Neuronal stem cell (in vitro differentiated cells): ENCODE results near the gene EPO.
"Not testable (repeated sequence)": the region's sequence is repeated elsewhere in the genome, so short reads cannot be mapped to it uniquely, and the experiment has no call there.

ENCODE experiments used
- DNase-seq: peaks from one replicate; pipeline ENCODE4 v3.0.0-alpha.2; 2013; ENCODE audit warnings: low spot score
- H2AFZ ChIP-seq: one replicate; pipeline ENCODE4 v1.6.1; 2013; ENCODE audit warnings: mild to moderate bottlenecking, low read length, inconsistent platforms
- H2AK5ac ChIP-seq: 2 replicates; pipeline ENCODE4 v1.6.1; 2013; ENCODE audit warnings: low read depth, mild to moderate bottlenecking, inconsistent platforms, low read length, moderate library complexity, mixed read lengths
- H2BK120ac ChIP-seq: 2 replicates; pipeline ENCODE4 v1.6.1; 2013; ENCODE audit warnings: low read depth, mild to moderate bottlenecking, inconsistent platforms, low read length, moderate library complexity, mixed read lengths
- H2BK12ac ChIP-seq: one replicate; pipeline ENCODE4 v1.6.1; 2013; ENCODE audit warnings: low read length, inconsistent platforms
- H2BK15ac ChIP-seq: 2 replicates; pipeline ENCODE4 v1.6.1; 2013; ENCODE audit warnings: mild to moderate bottlenecking, low read length, inconsistent platforms, mixed read lengths
- H2BK5ac ChIP-seq: one replicate; pipeline ENCODE4 v1.6.1; 2013; ENCODE audit warnings: inconsistent platforms, mild to moderate bottlenecking, low read length, moderate library complexity
- H3K14ac ChIP-seq: one replicate; pipeline ENCODE4 v1.6.1; 2013; ENCODE audit warnings: low read length, inconsistent platforms
- H3K18ac ChIP-seq: 2 replicates; pipeline ENCODE4 v1.6.1; 2013; ENCODE audit warnings: low read length, inconsistent platforms
- H3K23ac ChIP-seq: 2 replicates; pipeline ENCODE4 v1.6.1; 2013; ENCODE audit warnings: low read depth, mild to moderate bottlenecking, mixed read lengths, low read length, inconsistent platforms; ENCODE audit not compliant: poor library complexity
- H3K27ac ChIP-seq: replicated peaks from 3 replicates; pipeline ENCODE4 v1.5.1; 2013; ENCODE audit warnings: low read length, inconsistent platforms
- H3K27me3 ChIP-seq, 3 experiments: 2 replicates each; pipeline ENCODE4 v1.6.1; 2013; ENCODE audit warnings: low read length in 3 of 3, mild to moderate bottlenecking in 2 of 3, inconsistent platforms in 1 of 3, low read depth in 1 of 3, mixed read lengths in 1 of 3, moderate library complexity in 1 of 3; ENCODE audit not compliant: control insufficient read depth in 3 of 3, insufficient read depth in 3 of 3
- H3K36me3 ChIP-seq, 2 donors: replicated peaks in 1 of 2; 2 replicates each; pipeline ENCODE4 v1.6.1; 2013; ENCODE audit warnings: low read length in 2 of 2; ENCODE audit not compliant: control insufficient read depth in 2 of 2, insufficient read depth in 2 of 2
- H3K4ac ChIP-seq: 2 replicates; pipeline ENCODE4 v1.6.1; 2013; ENCODE audit warnings: inconsistent platforms, mild to moderate bottlenecking, low read length, moderate library complexity
- H3K4me1 ChIP-seq, 2 donors: 1 replicate in 1 of 2; 2 replicates in 1 of 2; pipeline ENCODE4 v1.6.1; 2013; ENCODE audit warnings: low read length in 2 of 2, low read depth in 1 of 2; ENCODE audit not compliant: control insufficient read depth in 2 of 2, insufficient read depth in 1 of 2
- H3K4me2 ChIP-seq: one replicate; pipeline ENCODE4 v1.6.1; 2013; ENCODE audit warnings: mild to moderate bottlenecking, low read length, inconsistent platforms; ENCODE audit not compliant: insufficient read depth, poor library complexity, severe bottlenecking
- H3K4me3 ChIP-seq, 2 donors: 2 replicates each; pipeline ENCODE4 v1.5.1; 2013; ENCODE audit warnings: low read length in 2 of 2, mild to moderate bottlenecking in 2 of 2, inconsistent platforms in 1 of 2, moderate library complexity in 1 of 2
- H3K79me1 ChIP-seq: one replicate; pipeline ENCODE4 v1.6.1; 2013; ENCODE audit warnings: low read depth, mild to moderate bottlenecking, inconsistent platforms, low read length, moderate library complexity
- H3K9ac ChIP-seq: one replicate; pipeline ENCODE4 v1.6.1; 2013; ENCODE audit warnings: mild to moderate bottlenecking, low read depth, low read length, inconsistent platforms; ENCODE audit not compliant: poor library complexity
- H3K9me3 ChIP-seq, 2 donors: replicated peaks in 1 of 2; 2 replicates each; pipeline versions ENCODE3 to v1.6.1; 2013; ENCODE audit warnings: low read length in 2 of 2, mild to moderate bottlenecking in 2 of 2, inconsistent platforms in 1 of 2, low read depth in 1 of 2, mixed read lengths in 1 of 2, moderate library complexity in 1 of 2; ENCODE audit not compliant: control insufficient read depth in 2 of 2, insufficient read depth in 1 of 2
- H4K8ac ChIP-seq: one replicate; pipeline ENCODE4 v1.6.1; 2013; ENCODE audit warnings: low read depth, mild to moderate bottlenecking, inconsistent platforms, low read length, moderate library complexity
- H4K91ac ChIP-seq: one replicate; pipeline ENCODE4 v1.6.1; 2013; ENCODE audit warnings: low read length, low read depth, mild to moderate bottlenecking, inconsistent platforms; ENCODE audit not compliant: poor library complexity
- WGBS, 2 donors: extraction: QIAGEN DNeasy Blood & Tissue Kit; methylation state at CpG; one replicate each; pipeline ENCODE4 v1.1.7; 2013; ENCODE audit warnings: missing lambda C conversion rate in 2 of 2, mixed read lengths in 1 of 2; ENCODE audit not compliant: insufficient read length in 2 of 2, insufficient replicate concordance in 1 of 2; ENCODE audit errors: extremely low coverage in 2 of 2; 5-methylcytosine and 5-hydroxymethylcytosine counted together

The EPO gene

GRCh38 chr7:100714725-100715124 is 5.5 kb upstream of the EPO start:
- no peak overlapping the region for H3K4me2 ChIP-seq
- peak overlapping the region; percentile 27 for H3K9ac ChIP-seq
- H3K4me1 ChIP-seq: peaks cover 0 to 1% of the 10 kb centered on the region in 2 donors
- no peaks in the 10 kb centered on the region for H3K79me1 ChIP-seq
- H3K14ac ChIP-seq: no peak overlapping the region
- no peak overlapping the region for H2AK5ac ChIP-seq
- H4K8ac ChIP-seq: no peak overlapping the region
- no peak for DNase-seq
- no peak overlapping the region for H2BK15ac ChIP-seq
- H3K27me3 ChIP-seq: peaks cover 0 to 6% (median 5%) of the 10 kb centered on the region in 3 experiments
- no peak overlapping the region for H2BK12ac ChIP-seq
- no peak overlapping the region for H3K27ac ChIP-seq
- no peaks in the 10 kb centered on the region for H3K36me3 ChIP-seq
- no peak overlapping the region for H3K23ac ChIP-seq
- no peak overlapping the region for H3K18ac ChIP-seq
- no peak overlapping the region for H3K4ac ChIP-seq
- H2BK5ac ChIP-seq: no peak overlapping the region
- H2AFZ ChIP-seq: no peak overlapping the region
- no peak overlapping the region for H4K91ac ChIP-seq
- H3K4me3 ChIP-seq: no peak overlapping the region
- no CpG with 5 or more reads among the region's 8 CpGs for WGBS, 2 donors
- H2BK120ac ChIP-seq: no peak overlapping the region
- H3K9me3 ChIP-seq: peaks cover 4% of the 10 kb centered on the region in 2 donors

DNA sequence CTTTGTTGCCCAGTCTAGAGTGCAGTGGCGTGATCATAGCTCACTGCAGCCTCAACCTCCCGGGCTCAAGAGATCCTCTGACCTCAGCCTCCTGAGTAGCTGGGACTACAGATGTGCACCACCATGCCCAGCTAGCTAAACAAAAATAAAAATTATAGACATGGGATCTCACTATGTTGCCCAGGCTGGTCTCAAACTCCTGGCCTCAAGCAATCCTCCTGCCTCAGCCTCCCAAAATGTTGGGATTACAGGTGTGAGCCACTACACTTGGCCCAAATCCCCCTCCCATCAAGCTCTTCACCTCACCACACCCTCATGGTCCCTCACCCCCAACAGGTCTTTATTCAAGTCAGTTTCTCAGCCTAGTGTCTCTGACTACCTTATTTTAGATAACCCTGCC is 3.2 kb upstream of the EPO start:
- not testable (repeated sequence) for H2BK120ac ChIP-seq, H3K4me1 ChIP-seq, H3K18ac ChIP-seq, H2BK12ac ChIP-seq, H3K9me3 ChIP-seq, H2BK5ac ChIP-seq, H3K23ac ChIP-seq, H3K4me2 ChIP-seq, H2BK15ac ChIP-seq, H3K9ac ChIP-seq, H3K4ac ChIP-seq, H3K79me1 ChIP-seq, DNase-seq, H4K91ac ChIP-seq, H3K14ac ChIP-seq, H2AFZ ChIP-seq, H3K36me3 ChIP-seq, H4K8ac ChIP-seq, H3K4me3 ChIP-seq, H2AK5ac ChIP-seq, H3K27ac ChIP-seq
- H3K27me3 ChIP-seq: peaks cover 9 to 29% (median 28%) of the 10 kb centered on the region in 3 experiments
- WGBS, 2 donors: no CpG with 5 or more reads among the region's 2 CpGs

- peaks cover 2% of the 10 kb centered on the region for H3K79me1 ChIP-seq
- H3K4me1 ChIP-seq: peaks cover 3 to 8% of the 10 kb centered on the region in 2 donors
- no peaks in the 10 kb centered on the region for H3K36me3 ChIP-seq
- no peak overlapping the region for H3K9ac ChIP-seq
- H2BK12ac ChIP-seq: no peak overlapping the region
- no peak overlapping the region for H3K14ac ChIP-seq
- peak overlapping the region; percentile 73 for H3K4me2 ChIP-seq
- no peak overlapping the region for H4K91ac ChIP-seq
- H2BK15ac ChIP-seq: no peak overlapping the region
- no peak overlapping the region for H2AK5ac ChIP-seq
- peak overlapping the region; percentile 78 for H2AFZ ChIP-seq
- peaks cover 4% of the 10 kb centered on the region in 2 donors for H3K9me3 ChIP-seq
- H4K8ac ChIP-seq: no peak overlapping the region
- no peak overlapping the region for H3K18ac ChIP-seq
- no peak overlapping the region for H3K23ac ChIP-seq
- H2BK5ac ChIP-seq: no peak overlapping the region
- WGBS, 2 donors: no CpG with 5 or more reads among the region's 8 CpGs
- H2BK120ac ChIP-seq: no peak overlapping the region
- no peak overlapping the region for H3K27ac ChIP-seq
- peaks cover 9 to 55% (median 34%) of the 10 kb centered on the region in 3 experiments for H3K27me3 ChIP-seq
- no peak overlapping the region for H3K4ac ChIP-seq
- H3K4me3 ChIP-seq: no peak overlapping the region
- DNase-seq: no peak
Measured at GRCh38 chr7:100719523-100720278, 567 bp upstream of the EPO start.

DNA sequence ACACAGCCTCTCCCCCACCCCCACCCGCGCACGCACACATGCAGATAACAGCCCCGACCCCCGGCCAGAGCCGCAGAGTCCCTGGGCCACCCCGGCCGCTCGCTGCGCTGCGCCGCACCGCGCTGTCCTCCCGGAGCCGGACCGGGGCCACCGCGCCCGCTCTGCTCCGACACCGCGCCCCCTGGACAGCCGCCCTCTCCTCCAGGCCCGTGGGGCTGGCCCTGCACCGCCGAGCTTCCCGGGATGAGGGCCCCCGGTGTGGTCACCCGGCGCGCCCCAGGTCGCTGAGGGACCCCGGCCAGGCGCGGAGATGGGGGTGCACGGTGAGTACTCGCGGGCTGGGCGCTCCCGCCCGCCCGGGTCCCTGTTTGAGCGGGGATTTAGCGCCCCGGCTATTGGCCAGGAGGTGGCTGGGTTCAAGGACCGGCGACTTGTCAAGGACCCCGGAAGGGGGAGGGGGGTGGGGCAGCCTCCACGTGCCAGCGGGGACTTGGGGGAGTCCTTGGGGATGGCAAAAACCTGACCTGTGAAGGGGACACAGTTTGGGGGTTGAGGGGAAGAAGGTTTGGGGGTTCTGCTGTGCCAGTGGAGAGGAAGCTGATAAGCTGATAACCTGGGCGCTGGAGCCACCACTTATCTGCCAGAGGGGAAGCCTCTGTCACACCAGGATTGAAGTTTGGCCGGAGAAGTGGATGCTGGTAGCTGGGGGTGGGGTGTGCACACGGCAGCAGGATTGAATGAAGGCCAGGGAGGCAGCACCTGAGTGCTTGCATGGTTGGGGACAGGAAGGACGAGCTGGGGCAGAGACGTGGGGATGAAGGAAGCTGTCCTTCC is 620 bp downstream of the EPO start:
- no CpG with 5 or more reads among the region's 56 CpGs for WGBS, 2 donors
- DNase-seq: no peak

More for the DNA sequence above, 620 bp downstream of the EPO start:
- no peak overlapping the region for H4K8ac ChIP-seq
- H3K4me1 ChIP-seq: peaks cover 3 to 6% of the 10 kb centered on the region in 2 donors
- peak overlapping the region; percentile 75 for H2BK15ac ChIP-seq
- peak overlapping the region; percentile 82 for H3K18ac ChIP-seq
- no peak overlapping the region for H4K91ac ChIP-seq
- H3K4me2 ChIP-seq: peak overlapping the region; percentile 73
- H2BK12ac ChIP-seq: peak overlapping the region; percentile 30
- peaks cover 9 to 55% (median 34%) of the 10 kb centered on the region in 3 experiments for H3K27me3 ChIP-seq
- H2BK5ac ChIP-seq: peak overlapping the region; percentile 48
- peaks cover 2% of the 10 kb centered on the region for H3K79me1 ChIP-seq
- peak overlapping the region; percentile 63 for H3K14ac ChIP-seq
- peak overlapping the region in 1 of 2 donors; percentile 66 for H3K4me3 ChIP-seq
- H3K36me3 ChIP-seq: no peaks in the 10 kb centered on the region
- H3K23ac ChIP-seq: peak overlapping the region; percentile 94
- H3K27ac ChIP-seq: no peak overlapping the region
- H2AFZ ChIP-seq: peak overlapping the region; percentile 78
- H3K4ac ChIP-seq: no peak overlapping the region
- H2AK5ac ChIP-seq: no peak overlapping the region
- peak overlapping the region; percentile 88 for H3K9ac ChIP-seq
- H2BK120ac ChIP-seq: peak overlapping the region; percentile 64
- H3K9me3 ChIP-seq: peaks cover 4% of the 10 kb centered on the region in 2 donors
